Activated CD4-positive, alpha-beta memory T cell treated with anti-CD3 and anti-CD28 coated beads for 36 hours (primary cell): ENCODE results near the gene GOLGA6L2. TPM values are rescaled to one million over a fixed set of nuclear protein-coding genes. Genes with fewer than 3 reads are reported as not detected.
"Not testable (repeated sequence)": the region's sequence is repeated elsewhere in the genome, so short reads cannot be mapped to it uniquely, and the experiment has no call there.

Experiments
- CTCF ChIA-PET: fragments of 350-600 bp; sonication (Branson Sonifier 250); formaldehyde crosslinking; loops from one replicate; lab custom pipeline; 2021; ENCODE audit warnings: antibody characterized with exemption, inconsistent platforms; lab: Charles Lee
- POLR2A ChIA-PET: fragments of 350-600 bp; sonication (Branson Sonifier 250); formaldehyde crosslinking; loops from one replicate; lab custom pipeline; 2021; ENCODE audit warnings: antibody characterized with exemption; lab: Charles Lee
- DNase-seq: peaks from one replicate; pipeline ENCODE4 v3.0.0-alpha.2; 2020
- H3K27ac Mint-ChIP-seq: one replicate; pipeline ENCODE4 v1.8.0; 2021; ENCODE audit warnings: mixed read lengths
- H3K27me3 Mint-ChIP-seq: one replicate; pipeline ENCODE4 v1.8.0; 2021; ENCODE audit warnings: mixed read lengths
- H3K36me3 Mint-ChIP-seq: one replicate; pipeline ENCODE4 v1.8.0; 2021; ENCODE audit warnings: mixed read lengths
- H3K4me1 Mint-ChIP-seq: one replicate; pipeline ENCODE4 v1.8.0; 2021; ENCODE audit warnings: low read depth, mixed read lengths
- H3K4me3 Mint-ChIP-seq: one replicate; pipeline ENCODE4 v1.8.0; 2021; ENCODE audit warnings: mild to moderate bottlenecking, mixed read lengths
- H3K9me3 Mint-ChIP-seq: one replicate; pipeline ENCODE4 v1.8.0; 2021; ENCODE audit warnings: mixed read lengths
- intact Hi-C: fragments of 100-400 bp; cut with micrococcal nuclease; formaldehyde crosslinking; loops from one replicate; pipeline ENCODE4 v1.15.1; 2023
- total RNA-seq, 2 experiments: library from RNA; stranded (reverse); gene quantifications; one replicate each; pipeline ENCODE4 v1.2.3, GENCODE V29; 2021

GOLGA6L2 gene
- total RNA-seq, 2 experiments from 2014 or later: not detected

GRCh38 chr15:23422099-23422945 is 24.7 kb downstream of the GOLGA6L2 start:
- Mint-ChIP-seq H3K9me3 (no peaks in the 10 kb centered on the region), H3K4me3 (no peak overlapping the region), H3K27ac (no peak overlapping the region), H3K27me3 (no peaks in the 10 kb centered on the region), H3K4me1 (no peaks in the 10 kb centered on the region), H3K36me3 (no peaks in the 10 kb centered on the region)
- no peak for DNase-seq
- intact Hi-C loops: no loop called here
- CTCF ChIA-PET: no interaction called here
- POLR2A ChIA-PET: no interaction called here

GRCh38 chr15:23420806-23421575 is 26.1 kb downstream of the GOLGA6L2 start:
- H3K27ac Mint-ChIP-seq: no peak overlapping the region
- H3K27me3 Mint-ChIP-seq: no peaks in the 10 kb centered on the region
- no peak overlapping the region for H3K4me3 Mint-ChIP-seq
- POLR2A ChIA-PET: no interaction called here
- no peaks in the 10 kb centered on the region for H3K4me1 Mint-ChIP-seq
- DNase-seq: no peak
- H3K36me3 Mint-ChIP-seq: no peaks in the 10 kb centered on the region
- CTCF ChIA-PET: no interaction called here
- intact Hi-C loops: no loop called here
- no peaks in the 10 kb centered on the region for H3K9me3 Mint-ChIP-seq

- ChIA-PET POLR2A (no interaction called here), CTCF (no interaction called here)
- no peak for DNase-seq
- Mint-ChIP-seq H3K27ac (no peak overlapping the region), H3K36me3 (no peaks in the 10 kb centered on the region), H3K4me3 (no peak overlapping the region), H3K4me1 (no peaks in the 10 kb centered on the region), H3K27me3 (no peaks in the 10 kb centered on the region), H3K9me3 (no peaks in the 10 kb centered on the region)
- intact Hi-C loops: no loop called here
Measured at GRCh38 chr15:23416349-23417276, 30.4 kb downstream of the GOLGA6L2 start.

- H3K27ac Mint-ChIP-seq, intact Hi-C loops, CTCF ChIA-PET, H3K4me1 Mint-ChIP-seq, H3K9me3 Mint-ChIP-seq, H3K4me3 Mint-ChIP-seq, POLR2A ChIA-PET, H3K36me3 Mint-ChIP-seq, H3K27me3 Mint-ChIP-seq, DNase-seq: not testable (repeated sequence)
Measured at GRCh38 chr15:23415866-23416265, 31.2 kb downstream of the GOLGA6L2 start.

GRCh38 chr15:23415321-23415865 is 31.6 kb downstream of the GOLGA6L2 start:
- CTCF ChIA-PET: no interaction called here
- Mint-ChIP-seq H3K4me1 (no peaks in the 10 kb centered on the region), H3K4me3 (no peak overlapping the region), H3K36me3 (no peaks in the 10 kb centered on the region), H3K27me3 (no peaks in the 10 kb centered on the region), H3K27ac (no peak overlapping the region), H3K9me3 (no peaks in the 10 kb centered on the region)
- intact Hi-C loops: no loop called here
- POLR2A ChIA-PET: no interaction called here
- DNase-seq: no peak

GRCh38 chr15:23412881-23413600 is 34.0 kb downstream of the GOLGA6L2 start:
- intact Hi-C loops, POLR2A ChIA-PET, H3K4me1 Mint-ChIP-seq, H3K27ac Mint-ChIP-seq, DNase-seq, H3K4me3 Mint-ChIP-seq, H3K9me3 Mint-ChIP-seq, CTCF ChIA-PET, H3K27me3 Mint-ChIP-seq, H3K36me3 Mint-ChIP-seq: not testable (repeated sequence)

- Mint-ChIP-seq H3K4me1 (no peaks in the 10 kb centered on the region), H3K9me3 (no peaks in the 10 kb centered on the region), H3K4me3 (no peak overlapping the region), H3K27ac (no peak overlapping the region), H3K27me3 (no peaks in the 10 kb centered on the region), H3K36me3 (no peaks in the 10 kb centered on the region)
- no peak for DNase-seq
- intact Hi-C loops: no loop called here
- CTCF ChIA-PET: no interaction called here
- POLR2A ChIA-PET: no interaction called here
Measured at GRCh38 chr15:23411841-23412240, 35.2 kb downstream of the GOLGA6L2 start.

- H3K27me3 Mint-ChIP-seq: peaks cover 2% of the 10 kb centered on the region
- ChIA-PET POLR2A (no interaction called here), CTCF (no interaction called here)
- no peak overlapping the region for H3K27ac Mint-ChIP-seq
- intact Hi-C loops: no loop called here
- no peak for DNase-seq
- no peaks in the 10 kb centered on the region for H3K9me3 Mint-ChIP-seq
- H3K36me3 Mint-ChIP-seq: no peaks in the 10 kb centered on the region
- H3K4me1 Mint-ChIP-seq: no peaks in the 10 kb centered on the region
- H3K4me3 Mint-ChIP-seq: no peak overlapping the region
Measured at GRCh38 chr15:23403550-23403949, 43.5 kb downstream of the GOLGA6L2 start.

GRCh38 chr15:23402544-23402943 is 44.5 kb downstream of the GOLGA6L2 start:
- CTCF ChIA-PET: no interaction called here
- no peak for DNase-seq
- Mint-ChIP-seq H3K4me1 (no peaks in the 10 kb centered on the region), H3K36me3 (no peaks in the 10 kb centered on the region), H3K27ac (no peak overlapping the region), H3K9me3 (no peaks in the 10 kb centered on the region), H3K4me3 (no peak overlapping the region), H3K27me3 (peaks cover 2% of the 10 kb centered on the region)
- intact Hi-C loops: no loop called here
- POLR2A ChIA-PET: no interaction called here

- ChIA-PET CTCF (no interaction called here), POLR2A (no interaction called here)
- H3K36me3 Mint-ChIP-seq: no peaks in the 10 kb centered on the region
- H3K4me1 Mint-ChIP-seq: no peaks in the 10 kb centered on the region
- DNase-seq: no peak
- peaks cover 2% of the 10 kb centered on the region for H3K27me3 Mint-ChIP-seq
- no peaks in the 10 kb centered on the region for H3K9me3 Mint-ChIP-seq
- no peak overlapping the region for H3K4me3 Mint-ChIP-seq
- no peak overlapping the region for H3K27ac Mint-ChIP-seq
- intact Hi-C loops: no loop called here
Measured at GRCh38 chr15:23402140-23402539, 44.9 kb downstream of the GOLGA6L2 start.

- no peak overlapping the region for H3K27ac Mint-ChIP-seq
- CTCF ChIA-PET: no interaction called here
Measured at GRCh38 chr15:23401627-23402026, 45.4 kb downstream of the GOLGA6L2 start.

More at GRCh38 chr15:23401627-23402026, 45.4 kb downstream of the GOLGA6L2 start:
- Mint-ChIP-seq H3K36me3 (no peaks in the 10 kb centered on the region), H3K4me1 (no peaks in the 10 kb centered on the region), H3K27me3 (peaks cover 2% of the 10 kb centered on the region), H3K4me3 (no peak overlapping the region), H3K9me3 (no peaks in the 10 kb centered on the region)
- intact Hi-C loops: no loop called here
- no peak for DNase-seq
- POLR2A ChIA-PET: no interaction called here
